GM12892 (cell line): Measurements from ENCODE around the gene PDE4B.
A peak's percentile ranks its signal among the peaks of the same experiment; 100 is the strongest.

ENCODE experiments used
- DNase-seq: peaks from one replicate; pipeline ENCODE4 v3.0.0; 2011; ENCODE audit not compliant: insufficient read length
- FAIRE-seq: peaks from 2 replicates; lab custom pipeline; 2011; peaks lifted over from hg19 to GRCh38; lab: Jason Lieb, UNC
- POLR2A ChIP-seq: IDR thresholded peaks from 2 replicates; pipeline ENCODE4 v1.6.1; 2011; ENCODE audit warnings: low read depth, low read length, control low read depth
- POLR2AphosphoS5 ChIP-seq: IDR thresholded peaks from 2 replicates; pipeline ENCODE4 v1.6.1; 2011; ENCODE audit warnings: low read depth, low read length, control low read depth
- TAF1 ChIP-seq: IDR thresholded peaks from 2 replicates; pipeline ENCODE4 v1.6.1; 2011; ENCODE audit warnings: low read depth, mild to moderate bottlenecking, control low read depth, low read length, borderline replicate concordance

PDE4B gene

DNA sequence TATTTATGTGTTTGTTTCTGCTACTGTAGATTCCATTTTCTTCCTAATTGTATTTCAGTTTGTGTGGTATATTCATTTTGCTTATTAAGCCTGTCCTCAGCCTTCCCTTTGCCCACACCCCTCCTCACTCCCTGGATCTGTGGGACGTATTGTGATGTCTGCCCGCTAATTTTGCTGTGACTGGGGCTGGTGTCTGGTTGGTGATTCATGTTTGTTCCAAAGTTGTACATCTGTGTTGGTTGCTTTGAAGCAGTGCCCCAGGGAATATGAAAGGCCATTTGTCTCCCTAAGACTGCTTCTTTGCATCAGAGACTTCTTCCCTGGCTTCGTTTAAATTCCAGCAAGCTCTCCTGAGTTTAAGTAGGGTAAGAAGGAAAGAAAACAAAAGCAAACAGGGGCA is 451.7 kb downstream of the PDE4B start:
- no peak for FAIRE-seq
- TF ChIP-seq POLR2A (no peak), TAF1 (no peak), POLR2AphosphoS5 (no peak)
- DNase-seq, result no peak

- TF ChIP-seq POLR2A (no peak), POLR2AphosphoS5 (no peak), TAF1 (no peak)
- DNase-seq, result no peak
- FAIRE-seq, result no peak
Measured at GRCh38 chr1:66245691-66246090, 453.0 kb downstream of the PDE4B start.

- DNase-seq (no peak), FAIRE-seq (peak; percentile 9)
Measured at GRCh38 chr1:66246351-66247269, 453.9 kb downstream of the PDE4B start.

GRCh38 chr1:66247415-66248208 is 454.9 kb downstream of the PDE4B start:
- DNase-seq, result no peak
- no peak for FAIRE-seq

More at GRCh38 chr1:66246351-66247269, 453.9 kb downstream of the PDE4B start:
- no peak for TF ChIP-seq POLR2A
- no peak for TF ChIP-seq POLR2AphosphoS5
- no peak for TF ChIP-seq TAF1

GRCh38 chr1:66248257-66248656 is 455.6 kb downstream of the PDE4B start:
- no peak for DNase-seq
- FAIRE-seq, result no peak
- TF ChIP-seq POLR2A (no peak), TAF1 (no peak), POLR2AphosphoS5 (no peak)

More at GRCh38 chr1:66247415-66248208, 454.9 kb downstream of the PDE4B start:
- TF ChIP-seq TAF1, result no peak
- no peak for TF ChIP-seq POLR2AphosphoS5
- no peak for TF ChIP-seq POLR2A

DNA sequence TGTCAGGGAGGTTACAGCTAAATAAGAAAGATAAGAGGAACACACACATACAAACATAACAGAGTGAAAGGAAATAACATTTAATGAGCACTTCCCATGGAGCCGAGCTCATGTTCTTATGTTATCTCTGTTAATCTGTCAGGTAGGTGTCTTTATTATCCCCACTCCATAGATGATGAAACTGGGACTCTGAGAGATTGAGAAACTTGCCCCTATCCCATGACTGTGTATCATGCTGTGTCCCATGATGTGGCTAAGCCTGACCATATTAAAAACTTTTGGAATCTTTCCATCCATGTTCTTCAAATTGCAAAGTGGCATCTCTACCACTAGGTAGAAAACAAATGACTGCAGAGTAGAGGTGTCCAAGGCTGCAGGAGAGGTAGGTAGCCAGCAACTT is 456.1 kb downstream of the PDE4B start:
- DNase-seq, result no peak
- TF ChIP-seq POLR2A (no peak), TAF1 (no peak), POLR2AphosphoS5 (no peak)
- peak; percentile 53 for FAIRE-seq

- TF ChIP-seq POLR2A, result no peak
- no peak for TF ChIP-seq POLR2AphosphoS5
- no peak for TF ChIP-seq TAF1
- FAIRE-seq, result no peak
- no peak for DNase-seq
Measured at GRCh38 chr1:66250075-66250474, 457.4 kb downstream of the PDE4B start.

GRCh38 chr1:66250478-66250877 is 457.8 kb downstream of the PDE4B start:
- DNase-seq (no peak), FAIRE-seq (peak; percentile 53)
- TF ChIP-seq TAF1, result no peak
- no peak for TF ChIP-seq POLR2AphosphoS5
- no peak for TF ChIP-seq POLR2A

GRCh38 chr1:66251546-66251945 is 458.9 kb downstream of the PDE4B start:
- FAIRE-seq (no peak), DNase-seq (no peak)
- TF ChIP-seq TAF1 (no peak), POLR2AphosphoS5 (no peak), POLR2A (no peak)

DNA sequence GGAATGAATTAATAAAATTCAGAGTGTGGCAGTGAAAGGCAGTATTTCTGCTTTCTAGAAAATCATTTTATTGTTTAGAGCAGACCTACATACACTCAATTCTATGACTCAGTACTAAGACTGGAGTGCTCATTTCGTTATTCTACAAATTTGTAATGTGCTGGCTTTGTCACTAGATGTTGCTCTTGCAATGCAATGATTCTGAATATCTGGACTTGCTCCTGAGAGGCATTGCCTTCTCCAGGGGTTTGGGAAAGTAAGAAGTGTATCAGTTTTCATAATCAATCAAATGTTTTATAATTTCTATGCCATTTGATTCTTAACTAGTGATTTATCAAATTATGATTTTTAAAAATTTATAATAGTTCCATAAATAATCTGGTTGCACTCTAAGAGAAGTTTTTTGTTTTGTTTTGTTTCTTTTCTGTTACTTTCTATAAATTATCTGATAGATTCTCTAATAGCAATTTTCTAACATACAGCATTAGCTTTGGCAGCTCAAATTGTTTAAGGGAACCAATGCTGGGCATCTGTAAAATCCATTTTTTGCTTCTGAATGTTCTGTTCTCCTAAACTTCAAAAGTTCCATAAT is 460.7 kb downstream of the PDE4B start:
- FAIRE-seq, result peak; percentile 89
- DNase-seq, result no peak
- TF ChIP-seq TAF1, result no peak

DNA sequence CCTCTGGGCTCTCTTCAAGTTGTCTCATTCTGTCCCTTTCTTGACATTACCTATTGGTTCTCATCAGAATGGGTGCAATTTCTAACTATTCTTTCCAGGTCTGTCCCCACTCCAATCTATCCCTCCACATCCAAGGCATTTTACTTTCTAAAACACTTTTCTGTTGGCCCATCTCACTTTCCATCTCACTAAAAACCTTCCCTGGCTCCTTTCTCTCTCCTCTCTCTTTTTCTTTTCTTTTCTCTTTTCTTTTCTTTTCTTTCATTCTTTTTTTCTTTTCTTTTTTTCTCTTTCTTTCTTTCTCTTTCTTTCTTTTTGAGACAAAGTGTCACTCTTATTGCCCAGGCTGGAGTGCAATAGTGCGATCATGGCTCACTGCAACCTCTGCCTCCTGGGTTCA is 462.1 kb downstream of the PDE4B start:
- FAIRE-seq, result no peak
- DNase-seq, result no peak
- TF ChIP-seq POLR2AphosphoS5 (no peak), TAF1 (no peak), POLR2A (no peak)
